H9 (cell line): ENCODE measurements around the gene USP34. TPM values are rescaled to one million over a fixed set of nuclear protein-coding genes. Genes with fewer than 3 reads are reported as not detected.

Experiments used
- DNase-seq: peaks from one replicate; pipeline ENCODE4 v3.0.0-alpha.2; 2017
- H2AFZ ChIP-seq: one replicate; pipeline ENCODE4 v1.6.1; 2013; ENCODE audit warnings: mild to moderate bottlenecking, low read length, control low read depth, moderate library complexity
- H2AK5ac ChIP-seq: 2 replicates; pipeline ENCODE4 v1.6.1; 2013; ENCODE audit warnings: low read length, control low read depth, mixed read lengths; ENCODE audit not compliant: insufficient read length
- H2BK120ac ChIP-seq: one replicate; pipeline ENCODE4 v1.6.1; 2013; ENCODE audit warnings: low read depth, mild to moderate bottlenecking, low read length, control low read depth, inconsistent platforms; ENCODE audit not compliant: poor library complexity, severe bottlenecking
- H2BK12ac ChIP-seq: 2 replicates; pipeline ENCODE4 v1.6.1; 2013; ENCODE audit warnings: low read length, control low read depth, mixed read lengths, low read depth; ENCODE audit not compliant: insufficient read length
- H2BK15ac ChIP-seq: 2 replicates; pipeline ENCODE4 v1.6.1; 2013; ENCODE audit warnings: low read depth, low read length, control low read depth
- H2BK20ac ChIP-seq: one replicate; pipeline ENCODE4 v1.6.1; 2013; ENCODE audit warnings: low read depth, mild to moderate bottlenecking, low read length, control low read depth, inconsistent platforms; ENCODE audit not compliant: poor library complexity, severe bottlenecking
- H2BK5ac ChIP-seq: 2 replicates; pipeline ENCODE4 v1.6.1; 2013; ENCODE audit warnings: low read length, control low read depth, mixed read lengths; ENCODE audit not compliant: insufficient read length
- H3K14ac ChIP-seq: 2 replicates; pipeline ENCODE4 v1.6.1; 2013; ENCODE audit warnings: low read length, control low read depth; ENCODE audit not compliant: insufficient read depth
- H3K18ac ChIP-seq: 2 replicates; pipeline ENCODE4 v1.6.1; 2013; ENCODE audit warnings: low read depth, mild to moderate bottlenecking, mixed read lengths, low read length, control low read depth; ENCODE audit not compliant: insufficient read length
- H3K23ac ChIP-seq: 2 replicates; pipeline ENCODE4 v1.6.1; 2013; ENCODE audit warnings: low read length, control low read depth, mixed read lengths, low read depth; ENCODE audit not compliant: insufficient read length
- H3K23me2 ChIP-seq: 2 replicates; pipeline ENCODE4 v1.6.1; 2013; ENCODE audit warnings: low read depth, mild to moderate bottlenecking, mixed read lengths, low read length, control low read depth; ENCODE audit not compliant: insufficient read length, poor library complexity, severe bottlenecking
- H3K27ac ChIP-seq: 2 replicates; pipeline ENCODE4 v1.5.1; 2013; ENCODE audit warnings: low read length, control low read depth, mixed read lengths, low read depth; ENCODE audit not compliant: insufficient read length
- H3K27me3 ChIP-seq: 2 replicates; pipeline ENCODE4 v1.6.1; 2013; ENCODE audit warnings: low read length, control low read depth, inconsistent platforms; ENCODE audit not compliant: insufficient read depth
- H3K4ac ChIP-seq: 2 replicates; pipeline ENCODE4 v1.6.1; 2013; ENCODE audit warnings: low read depth, mild to moderate bottlenecking, control low read depth, inconsistent platforms, low read length, moderate library complexity
- H3K4me1 ChIP-seq: 2 replicates; pipeline ENCODE4 v1.6.1; 2013; ENCODE audit warnings: low read length, control low read depth, inconsistent platforms; ENCODE audit not compliant: insufficient read depth
- H3K4me2 ChIP-seq: 2 replicates; pipeline ENCODE4 v1.6.1; 2013; ENCODE audit warnings: low read length, control low read depth, mixed read lengths; ENCODE audit not compliant: insufficient read length, insufficient read depth
- H3K56ac ChIP-seq: 2 replicates; pipeline ENCODE4 v1.6.1; 2013; ENCODE audit warnings: low read depth, mild to moderate bottlenecking, mixed read lengths, low read length, control low read depth; ENCODE audit not compliant: insufficient read length
- H3K79me1 ChIP-seq: 2 replicates; pipeline ENCODE4 v1.6.1; 2013; ENCODE audit warnings: low read depth, mild to moderate bottlenecking, moderate library complexity, low read length, control low read depth, inconsistent platforms; ENCODE audit not compliant: insufficient read depth, poor library complexity, severe bottlenecking
- H3K79me2 ChIP-seq: 2 replicates; pipeline ENCODE4 v1.6.1; 2013; ENCODE audit warnings: low read length, control low read depth, inconsistent platforms; ENCODE audit not compliant: insufficient read depth
- H3K9ac ChIP-seq: 2 replicates; pipeline ENCODE4 v1.6.1; 2013; ENCODE audit warnings: low read length, control low read depth, mixed read lengths; ENCODE audit not compliant: insufficient read length; ENCODE audit errors: extremely low read depth
- H3K9me3 ChIP-seq: one replicate; pipeline ENCODE4 v1.6.1; 2013; ENCODE audit warnings: low read depth, low read length, inconsistent platforms; ENCODE audit not compliant: control insufficient read depth
- H3T11ph ChIP-seq: one replicate; pipeline ENCODE4 v1.6.1; 2013; ENCODE audit warnings: mild to moderate bottlenecking, low read length, control low read depth, inconsistent platforms
- H4K20me1 ChIP-seq: one replicate; pipeline ENCODE4 v1.6.1; 2013; ENCODE audit not compliant: control insufficient read depth, insufficient read length, insufficient read depth
- H4K5ac ChIP-seq: 2 replicates; pipeline ENCODE4 v1.6.1; 2013; ENCODE audit warnings: low read depth, mild to moderate bottlenecking, mixed read lengths, low read length, control low read depth; ENCODE audit not compliant: insufficient read length
- H4K8ac ChIP-seq: replicated peaks from 2 replicates; pipeline ENCODE4 v1.6.1; 2013; ENCODE audit warnings: low read length, control low read depth, mixed read lengths, low read depth; ENCODE audit not compliant: insufficient read length
- H4K91ac ChIP-seq: 2 replicates; pipeline ENCODE4 v1.6.1; 2013; ENCODE audit warnings: low read depth, mild to moderate bottlenecking, moderate library complexity, mixed read lengths, low read length, control low read depth; ENCODE audit not compliant: insufficient read length
- H3K27ac Mint-ChIP-seq, 3 experiments: 2 replicates in 2 of 3; 3 replicates in 1 of 3; pipeline ENCODE4 v1.8.0; 2020 to 2021; ENCODE audit warnings: mixed read lengths in 3 of 3, mild to moderate bottlenecking in 1 of 3, moderate library complexity in 1 of 3
- H3K27me3 Mint-ChIP-seq: 2 replicates; pipeline ENCODE4 v1.8.0; 2021; ENCODE audit warnings: low read depth, mild to moderate bottlenecking, moderate library complexity, mixed read lengths
- H3K36me3 Mint-ChIP-seq, 3 experiments: 2 replicates in 2 of 3; 3 replicates in 1 of 3; pipeline ENCODE4 v1.8.0; 2020 to 2021; ENCODE audit warnings: low read depth in 3 of 3, mixed read lengths in 3 of 3; ENCODE audit not compliant: insufficient read depth in 1 of 3
- H3K4me1 Mint-ChIP-seq, 2 experiments: 2 replicates each; pipeline ENCODE4 v1.8.0; 2020; ENCODE audit warnings: mixed read lengths in 2 of 2
- H3K4me3 Mint-ChIP-seq, 2 experiments: 2 replicates in 1 of 2; 3 replicates in 1 of 2; pipeline ENCODE4 v1.8.0; 2020 to 2021; ENCODE audit warnings: mild to moderate bottlenecking in 2 of 2, mixed read lengths in 2 of 2, moderate library complexity in 1 of 2
- H3K9me3 Mint-ChIP-seq, 2 experiments: 2 replicates in 1 of 2; 3 replicates in 1 of 2; pipeline ENCODE4 v1.8.0; 2020; ENCODE audit warnings: mild to moderate bottlenecking in 2 of 2, mixed read lengths in 2 of 2, moderate library complexity in 1 of 2
- CTCF ChIP-seq: fragments of 200-600 bp; sonication (generic); conservative IDR thresholded peaks from 3 replicates; pipeline ENCODE4 v1.8.0; 2021; ENCODE audit warnings: antibody characterized with exemption, mild to moderate bottlenecking
- WGBS: extraction: QIAGEN DNeasy Blood & Tissue Kit; methylation state at CpG from one replicate; pipeline ENCODE4 v1.1.7; 2013; ENCODE audit warnings: missing lambda C conversion rate, low lambda C conversion rate, mixed read lengths; ENCODE audit not compliant: insufficient read length; ENCODE audit errors: extremely low coverage; 5-methylcytosine and 5-hydroxymethylcytosine counted together
- total RNA-seq: library from RNA; stranded (reverse); gene quantifications from 2 replicates; pipeline ENCODE4 v1.2.1, GENCODE V29; 2021

USP34 gene
- total RNA-seq, 1 experiment from 2014 or later: 93.9 TPM

- Histone ChIP-seq H3K27me3 (no peaks in the 10 kb centered on the region), H4K91ac (no peak overlapping the region), H3K9me3 (no peaks in the 10 kb centered on the region), H3K9ac (no peak overlapping the region), H4K8ac (no peak overlapping the region), H4K20me1 (no peaks in the 10 kb centered on the region), H3K27ac (no peak overlapping the region), H3K18ac (no peak overlapping the region), H2BK12ac (no peak overlapping the region), H3K23me2 (no peaks in the 10 kb centered on the region), H3K79me2 (peaks cover 2% of the 10 kb centered on the region; the same call in 1 of the 2 replicates), H2AK5ac (no peak overlapping the region), H3K4ac (no peak overlapping the region), H3K14ac (no peak overlapping the region), H3T11ph (no peak overlapping the region), H2BK5ac (no peak overlapping the region), H2BK120ac (no peak overlapping the region), H4K5ac (no peak overlapping the region), H2BK15ac (no peak overlapping the region), H3K4me1 (no peaks in the 10 kb centered on the region), H2AFZ (no peak overlapping the region), H3K79me1 (peaks cover 8% of the 10 kb centered on the region), H3K4me2 (no peak overlapping the region), H3K23ac (no peak overlapping the region), H3K56ac (no peak overlapping the region), H2BK20ac (no peak overlapping the region)
- peaks cover 8 to 13% of the 10 kb centered on the region in 2 experiments for H3K9me3 Mint-ChIP-seq
- DNase-seq: no peak
- no peaks in the 10 kb centered on the region; the same call in 1 of the 2 replicates for H3K27me3 Mint-ChIP-seq
- H3K27ac Mint-ChIP-seq: no peak overlapping the region
- peaks cover 15 to 18% of the 10 kb centered on the region in 2 experiments for H3K4me1 Mint-ChIP-seq
- TF ChIP-seq CTCF: no peak
- H3K4me3 Mint-ChIP-seq: no peak overlapping the region
- WGBS: no CpG with 5 or more reads among the region's 6 CpGs
- peaks cover 20 to 30% (median 28%) of the 10 kb centered on the region in 3 experiments for H3K36me3 Mint-ChIP-seq
Measured at GRCh38 chr2:61357681-61358080, 113.2 kb downstream of the USP34 start.
